Testis (tissue), 3 donors: ENCODE data around the gene SDHB. TPM values are rescaled to one million over a fixed set of nuclear protein-coding genes. Genes with fewer than 3 reads are reported as not detected.
A peak's percentile ranks its signal among the peaks of the same experiment; 100 is the strongest.

Experiments
- DNase-seq: peaks from one replicate; pipeline ENCODE4 v3.0.0-alpha.2; 2019
- H3K27ac ChIP-seq, 2 donors: fragments of 200-600 bp; sonication (generic); one replicate each; pipeline ENCODE4 v1.5.1; 2019
- H3K27me3 ChIP-seq: fragments of 200-600 bp; sonication (generic); one replicate; pipeline ENCODE4 v1.5.1; 2019
- H3K36me3 ChIP-seq: fragments of 200-600 bp; sonication (generic); one replicate; pipeline ENCODE4 v1.5.1; 2017; ENCODE audit warnings: low read depth; ENCODE audit errors: missing control alignments
- H3K4me1 ChIP-seq: fragments of 200-600 bp; sonication (generic); one replicate; pipeline ENCODE4 v1.5.1; 2019
- H3K4me3 ChIP-seq, 2 donors: fragments of 200-600 bp; sonication (generic); one replicate each; pipeline ENCODE4 v1.5.1; 2017 to 2019
- H3K9me3 ChIP-seq: fragments of 200-600 bp; sonication (generic); one replicate; pipeline ENCODE4 v1.5.1; 2017
- CTCF ChIP-seq, 3 experiments: fragments of 450-650 bp in 2 of 3; fragments of 200-600 bp in 1 of 3; sonication (generic) in 1 of 3; IDR thresholded peaks; one replicate each; pipeline ENCODE4 v1.5.1; 2016 to 2019; ENCODE audit warnings: antibody characterized with exemption in 3 of 3, mild to moderate bottlenecking in 2 of 3, moderate library complexity in 1 of 3
- POLR2A ChIP-seq: fragments of 450-650 bp; IDR thresholded peaks from one replicate; pipeline ENCODE4 v1.6.1; 2017; ENCODE audit warnings: antibody characterized with exemption, mild to moderate bottlenecking, moderate library complexity
- WGBS, 2 donors: methylation state at CpG; one replicate each; pipeline ENCODE4 v1.1.5; 2018; 5-methylcytosine and 5-hydroxymethylcytosine counted together
- intact Hi-C: fragments of 100-400 bp; cut with DNase I; formaldehyde crosslinking; loops from one replicate; pipeline ENCODE4 v1.15.1; 2023; ENCODE audit warnings: low total_unique reads
- polyA plus RNA-seq: library from polyadenylated mRNA; stranded (reverse); fragments of 350-450 nt; fragmentation: Illumina TruSeq; extraction: RNeasy Lipid Tissue Mini Kit (QIAGEN cat#74804); gene quantifications from one replicate; pipeline ENCODE4 v1.2.3, GENCODE V29; 2014; ENCODE audit warnings: low read depth, low replicate concordance; ENCODE audit not compliant: insufficient read depth
- total RNA-seq, 2 donors: library from RNA; depleted of rRNA; stranded (reverse); fragments of >200 nt; gene quantifications; one replicate each; pipeline ENCODE4 v1.2.3, GENCODE V29; 2016

SDHB gene
- total and polyA plus RNA-seq, 3 donors from 2014 or later: 96.1 to 160 (median 107) TPM

GRCh38 chr1:17094664-17095063 is 40.8 kb upstream of the SDHB start:
- no peak for DNase-seq
- no peak overlapping the region for H3K27ac ChIP-seq
- no peak overlapping the region for H3K4me3 ChIP-seq
- H3K9me3 ChIP-seq: no peaks in the 10 kb centered on the region
- no peak for TF ChIP-seq POLR2A
- TF ChIP-seq CTCF (IDR thresholded peaks at IDR 0.05): no peak
- no peaks in the 10 kb centered on the region for H3K36me3 ChIP-seq
- 67 to 70% methylated on average over 4 to 5 of the region's 5 CpGs for WGBS, 2 donors
- H3K4me1 ChIP-seq: peaks cover 31% of the 10 kb centered on the region
- intact Hi-C loops: no loop called here
- H3K27me3 ChIP-seq: no peaks in the 10 kb centered on the region

DNA sequence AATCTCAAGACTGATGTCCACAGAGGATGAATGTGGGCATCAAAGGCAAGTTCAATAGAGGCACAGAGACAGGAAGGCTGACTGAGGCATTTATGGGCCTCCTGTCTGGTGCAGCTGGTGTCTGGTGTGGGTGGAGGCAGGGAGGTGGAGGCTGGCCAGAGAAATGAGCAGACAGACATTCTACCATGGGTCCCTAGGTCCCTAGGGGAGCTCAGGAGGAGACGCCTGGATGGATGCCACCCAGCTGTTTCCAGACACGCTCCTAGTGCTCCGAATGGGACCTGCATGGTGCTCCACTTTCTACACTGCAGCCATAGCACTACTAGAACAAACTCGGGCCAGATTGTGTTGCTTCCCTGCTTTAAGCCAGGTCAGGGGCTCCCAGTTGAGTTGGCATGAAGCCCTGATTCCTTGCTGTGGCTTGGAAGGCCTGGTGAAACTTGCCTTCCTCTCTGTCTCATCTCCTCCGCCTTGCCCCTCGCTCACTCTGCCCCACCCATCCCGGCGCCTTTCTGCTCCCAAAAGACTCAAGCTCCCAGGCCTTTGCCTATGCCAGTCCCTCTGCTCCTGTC is 40.1 kb upstream of the SDHB start:
- Histone ChIP-seq H3K27ac (no peak overlapping the region), H3K36me3 (no peaks in the 10 kb centered on the region), H3K27me3 (no peaks in the 10 kb centered on the region), H3K4me3 (no peak overlapping the region), H3K4me1 (peaks cover 36% of the 10 kb centered on the region), H3K9me3 (no peaks in the 10 kb centered on the region)
- peak; percentile 26 for DNase-seq
- 68% methylated on average over 8 of the region's 8 CpGs for WGBS, 2 donors
- intact Hi-C loops: no loop called here
- TF ChIP-seq POLR2A (no peak), CTCF (IDR thresholded peaks at IDR 0.05) (no peak)

- no peak for TF ChIP-seq CTCF (IDR thresholded peaks at IDR 0.05)
- Histone ChIP-seq H3K36me3 (no peaks in the 10 kb centered on the region), H3K4me3 (no peak overlapping the region), H3K9me3 (no peaks in the 10 kb centered on the region), H3K27ac (no peak overlapping the region), H3K27me3 (no peaks in the 10 kb centered on the region), H3K4me1 (peaks cover 20% of the 10 kb centered on the region)
- peak; percentile 64 for DNase-seq
- WGBS, 2 donors: 53 to 67% methylated on average over 7 of the region's 7 CpGs
- intact Hi-C loops: no loop called here
These were observed 37.4 kb upstream of the SDHB start for GRCh38 chr1:17091252-17091651.

DNA sequence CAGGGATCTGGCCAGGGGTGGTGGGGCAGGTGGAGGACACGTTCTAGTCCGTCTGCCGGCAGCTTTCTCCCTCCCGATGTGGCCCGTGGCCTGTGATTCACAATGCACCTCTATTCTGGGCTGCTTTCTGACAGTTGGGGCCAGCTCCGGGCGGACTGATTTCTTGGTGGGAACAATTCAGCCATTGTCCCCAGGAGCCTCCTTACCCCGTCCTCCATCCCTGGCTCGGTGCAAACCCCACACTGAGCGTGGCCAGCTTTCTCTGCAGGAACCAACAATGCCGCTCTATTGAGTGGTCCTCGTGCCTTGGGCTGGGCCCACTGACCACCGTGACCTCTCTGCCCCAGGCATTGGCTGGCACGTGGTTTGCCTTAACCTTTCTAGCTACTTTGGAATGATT is 35.7 kb upstream of the SDHB start:
- Histone ChIP-seq H3K27ac (no peak overlapping the region), H3K9me3 (no peaks in the 10 kb centered on the region), H3K27me3 (no peaks in the 10 kb centered on the region), H3K4me1 (peaks cover 16% of the 10 kb centered on the region), H3K36me3 (no peaks in the 10 kb centered on the region), H3K4me3 (no peak overlapping the region)
- intact Hi-C loops: no loop called here
- 76 to 89% methylated on average over 13 to 14 of the region's 14 CpGs for WGBS, 2 donors
- DNase-seq: peak; percentile 67
- TF ChIP-seq POLR2A (no peak), CTCF (IDR thresholded peaks at IDR 0.05) (no peak)

DNA sequence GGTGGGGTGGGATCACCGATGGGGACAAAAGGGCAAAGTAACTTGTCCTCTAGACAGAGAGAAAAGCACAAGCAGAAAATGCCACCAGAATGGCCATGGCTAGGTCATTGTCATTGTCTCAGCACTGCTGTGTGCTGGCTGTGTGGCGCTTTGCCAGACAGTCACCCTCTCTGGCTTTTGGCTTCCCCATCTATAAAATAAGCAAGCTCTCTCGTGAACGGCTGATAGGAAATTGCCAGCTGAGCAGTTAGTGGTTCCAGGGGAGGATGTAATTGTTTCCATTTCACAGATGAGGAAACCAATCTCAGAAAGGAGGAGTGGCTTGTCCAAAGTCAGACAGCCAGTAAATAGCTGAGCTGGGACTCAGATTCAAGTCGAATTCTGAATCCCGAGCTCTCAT is 32.9 kb upstream of the SDHB start:
- H3K36me3 ChIP-seq: no peaks in the 10 kb centered on the region
- no peak overlapping the region for H3K27ac ChIP-seq
- intact Hi-C loops: no loop called here
- no peaks in the 10 kb centered on the region for H3K27me3 ChIP-seq
- WGBS, 2 donors: 79 to 83% methylated on average over 6 of the region's 6 CpGs
- no peaks in the 10 kb centered on the region for H3K9me3 ChIP-seq
- peaks cover 15% of the 10 kb centered on the region for H3K4me1 ChIP-seq
- TF ChIP-seq CTCF (IDR thresholded peaks at IDR 0.05) (no peak), POLR2A (no peak)
- H3K4me3 ChIP-seq: no peak overlapping the region
- DNase-seq: no peak
